ENCODE results near the gene MLPH. TPM values are rescaled to one million over a fixed set of nuclear protein-coding genes. Genes with fewer than 3 reads are reported as not detected.

MLPH gene
- total RNA-seq, 1 donor from 2014 or later = 88.9 TPM

- intact Hi-C loops (cut with micrococcal nuclease) = loop anchor here (10.0 kb wide), 1 partner anchor 63 kb away; no protein-coding TSS in a partner anchor
- DNase-seq = no peak
- no peak for ATAC-seq
These were observed 24.4 kb downstream of the MLPH start for GRCh38 chr2:237511433-237511832.

- ATAC-seq = no peak
- intact Hi-C loops (cut with micrococcal nuclease) = loop anchor here (10.0 kb wide), 1 partner anchor 63 kb away; no protein-coding TSS in a partner anchor
- DNase-seq = no peak
These were observed 24.9 kb downstream of the MLPH start for GRCh38 chr2:237511885-237512405.

GRCh38 chr2:237512774-237513466, 25.9 kb downstream of the MLPH start:
- intact Hi-C loops (cut with micrococcal nuclease) = loop anchor here (10.0 kb wide), 1 partner anchor 62 kb away; no protein-coding TSS in a partner anchor
- DNase-seq = peak; percentile 92
- ATAC-seq = peak; percentile 61

GRCh38 chr2:237513693-237514092, 26.6 kb downstream of the MLPH start:
- intact Hi-C loops (cut with micrococcal nuclease) = loop anchor here (10.0 kb wide), 1 partner anchor 61 kb away; no protein-coding TSS in a partner anchor
- DNase-seq (no peak), ATAC-seq (peak; percentile 35)

GRCh38 chr2:237514474-237515130, 27.6 kb downstream of the MLPH start:
- peak; percentile 72 for ATAC-seq
- intact Hi-C loops (cut with micrococcal nuclease) = loop anchor here (10.0 kb wide), 1 partner anchor 60 kb away; no protein-coding TSS in a partner anchor
- peak; percentile 58 for DNase-seq

DNA sequence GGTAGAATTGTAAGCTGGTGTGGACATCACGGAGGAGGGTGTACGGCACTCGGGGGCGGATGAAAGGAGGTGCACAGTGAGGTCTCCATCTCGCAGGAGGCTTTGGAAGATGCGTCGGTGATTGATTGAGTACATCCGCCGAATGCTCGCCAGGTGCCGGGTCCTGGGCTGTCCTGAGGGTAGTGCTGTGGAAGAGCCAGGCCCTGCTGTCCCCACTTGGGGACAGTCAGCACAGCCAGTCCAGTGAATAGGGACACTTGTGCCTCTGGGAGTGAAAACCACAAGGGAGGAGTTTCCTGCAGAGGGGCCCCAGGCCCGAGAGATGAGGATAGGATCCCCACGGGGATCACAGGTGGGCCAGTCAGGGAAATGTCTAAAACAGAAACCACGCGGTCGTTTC, 28.1 kb downstream of the MLPH start:
- ATAC-seq (peak; percentile 12), DNase-seq (no peak)
- intact Hi-C loops (cut with micrococcal nuclease) = loop anchor here (10.0 kb wide), 1 partner anchor 60 kb away; no protein-coding TSS in a partner anchor

DNA sequence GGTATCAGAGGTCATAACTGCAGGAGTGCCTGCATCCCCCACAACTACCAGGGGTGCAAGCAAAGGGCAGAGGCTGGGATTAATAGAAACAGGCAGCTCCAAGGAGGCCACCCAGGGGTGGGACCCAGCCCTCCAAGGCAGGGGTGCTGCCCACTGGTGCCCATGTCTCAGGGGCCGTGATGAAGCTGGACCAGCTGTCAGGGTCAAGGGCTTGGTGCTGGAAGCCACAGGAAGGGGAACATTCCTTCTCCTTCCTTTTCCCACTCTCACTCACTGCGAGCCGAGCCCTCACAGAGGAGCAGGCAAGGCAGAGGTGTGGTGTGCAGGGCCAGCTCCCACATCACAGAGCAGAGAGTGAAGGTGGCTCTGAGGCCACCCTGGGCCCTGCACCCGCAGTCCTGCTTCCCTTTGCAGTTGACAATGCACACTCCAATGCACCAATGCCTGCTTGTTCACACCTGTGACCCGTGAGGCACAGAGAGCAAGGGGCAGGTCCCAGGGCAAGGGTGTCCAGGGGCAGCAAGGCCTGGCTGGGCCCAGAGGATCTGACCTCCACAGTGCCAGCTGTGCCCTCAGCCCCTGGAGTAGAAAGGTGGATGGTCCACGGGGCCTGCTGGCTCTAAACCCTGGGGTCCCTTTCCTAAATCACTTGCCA, 28.7 kb downstream of the MLPH start:
- ATAC-seq = no peak
- intact Hi-C loops (cut with micrococcal nuclease) = loop anchor here (10.0 kb wide), 1 partner anchor 59 kb away; no protein-coding TSS in a partner anchor
- DNase-seq = no peak

- ATAC-seq (no peak), DNase-seq (no peak)
- intact Hi-C loops (cut with micrococcal nuclease) = loop anchor here (10.0 kb wide), 1 partner anchor 58 kb away; no protein-coding TSS in a partner anchor
These were observed 30.1 kb downstream of the MLPH start for GRCh38 chr2:237517163-237517562.

DNA sequence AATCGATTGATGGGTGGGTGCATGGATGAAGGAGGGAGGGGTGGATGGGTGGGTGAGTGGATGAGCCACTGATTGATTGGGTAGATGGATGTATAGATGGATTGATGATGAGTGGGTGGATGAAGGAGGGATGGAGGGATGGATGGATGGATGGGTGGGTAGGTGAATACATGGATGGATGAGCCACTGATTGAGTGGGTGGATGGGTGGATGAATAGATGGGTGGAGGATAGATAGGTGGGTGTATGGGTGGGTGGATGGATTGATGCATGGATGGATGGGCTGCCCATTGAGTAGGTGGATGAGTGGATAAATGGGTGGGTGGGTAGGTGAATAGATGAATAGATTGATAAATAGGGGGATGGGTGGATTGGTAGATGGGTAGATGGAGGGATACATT, 30.9 kb downstream of the MLPH start:
- ATAC-seq (no peak), DNase-seq (no peak)
- intact Hi-C loops (cut with micrococcal nuclease) = loop anchor here (10.0 kb wide), 1 partner anchor 57 kb away; no protein-coding TSS in a partner anchor

DNA sequence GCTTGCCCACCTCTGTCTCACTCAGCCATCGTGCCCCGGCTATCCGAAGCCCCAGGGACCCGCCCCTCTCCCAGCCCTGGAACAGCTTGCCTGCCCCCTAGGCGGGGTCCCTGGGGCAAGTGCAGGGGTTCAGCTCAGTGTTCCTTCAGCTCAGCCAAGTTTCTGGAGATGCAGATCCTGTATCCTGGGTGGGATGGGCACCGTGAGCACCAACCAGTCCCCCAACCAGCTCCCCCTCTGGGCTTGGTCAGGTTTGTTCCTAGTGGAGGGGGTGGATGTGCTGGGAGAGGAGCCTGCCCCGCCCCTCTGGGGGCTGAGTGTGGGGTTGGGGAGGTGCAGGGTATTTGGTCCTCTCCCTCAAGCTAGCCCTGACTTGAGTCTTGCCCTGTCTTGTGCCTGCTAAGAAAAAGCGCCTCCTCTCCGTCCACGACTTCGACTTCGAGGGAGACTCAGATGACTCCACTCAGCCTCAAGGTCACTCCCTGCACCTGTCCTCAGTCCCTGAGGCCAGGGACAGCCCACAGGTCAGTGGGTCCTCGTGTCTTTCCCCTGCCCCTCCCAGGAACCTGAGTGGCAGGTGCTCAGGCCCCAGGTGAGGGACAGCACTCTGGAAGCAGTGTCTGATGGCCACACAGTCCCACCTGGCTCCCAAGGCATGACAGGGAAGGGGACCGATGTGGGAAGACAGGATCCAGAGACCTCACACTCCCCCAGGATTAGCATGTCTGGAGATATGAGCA, 32.6 kb downstream of the MLPH start:
- ATAC-seq = no peak
- intact Hi-C loops (cut with micrococcal nuclease) = loop anchor here (10.0 kb wide), 1 partner anchor 55 kb away; no protein-coding TSS in a partner anchor
- no peak for DNase-seq

GRCh38 chr2:237520290-237520689, 33.2 kb downstream of the MLPH start:
- DNase-seq = no peak
- intact Hi-C loops (cut with micrococcal nuclease) = no loop called here
- ATAC-seq = no peak

DNA sequence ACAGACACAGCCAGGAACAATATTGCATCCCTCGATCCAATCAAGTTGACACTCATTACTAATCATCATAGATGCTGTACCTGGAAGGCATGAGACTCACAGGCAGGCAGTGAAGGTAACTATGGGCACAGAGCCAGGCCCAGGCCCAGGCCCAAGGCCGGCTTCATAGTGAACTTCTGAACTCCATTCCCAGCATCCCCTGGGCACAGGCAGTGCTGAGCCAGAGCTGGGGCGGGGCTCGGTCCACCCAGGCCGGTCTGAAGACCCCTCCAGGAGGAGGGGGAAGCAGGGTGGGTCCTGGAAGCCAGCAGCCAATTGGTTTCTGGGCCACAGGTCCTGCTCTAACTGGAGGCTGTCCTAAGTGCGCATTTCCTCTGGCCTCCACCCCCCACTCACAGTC, 37.6 kb downstream of the MLPH start:
- intact Hi-C loops (cut with micrococcal nuclease) = no loop called here
- no peak for ATAC-seq
- no peak for DNase-seq

DNA sequence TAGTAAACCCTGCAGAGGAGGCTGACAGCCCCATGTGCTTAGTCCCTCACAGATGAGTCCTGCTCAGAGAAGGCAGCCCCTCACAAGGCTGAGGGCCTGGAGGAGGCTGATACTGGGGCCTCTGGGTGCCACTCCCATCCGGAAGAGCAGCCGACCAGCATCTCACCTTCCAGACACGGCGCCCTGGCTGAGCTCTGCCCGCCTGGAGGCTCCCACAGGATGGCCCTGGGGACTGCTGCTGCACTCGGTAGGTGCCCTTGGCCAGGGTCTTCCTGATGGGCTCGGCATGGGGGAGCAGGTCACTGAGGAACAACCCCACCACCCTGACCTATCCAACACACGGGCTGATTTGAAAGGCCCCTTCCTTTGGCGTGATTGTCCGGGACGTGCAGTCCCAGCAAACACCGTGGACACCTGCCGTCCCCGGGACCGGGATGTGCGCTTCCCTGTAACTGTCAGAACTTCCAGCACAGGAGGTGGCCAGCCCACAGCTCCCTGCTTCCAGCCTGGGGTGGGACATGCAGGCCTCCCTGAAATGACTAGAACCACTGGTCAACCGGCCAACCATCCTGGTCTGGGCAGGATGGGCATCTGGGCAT, 38.6 kb downstream of the MLPH start:
- intact Hi-C loops (cut with micrococcal nuclease) = no loop called here
- DNase-seq (no peak), ATAC-seq (no peak)

- intact Hi-C loops (cut with micrococcal nuclease) = no loop called here
- ATAC-seq (no peak), DNase-seq (no peak)
These were observed 40.2 kb downstream of the MLPH start for GRCh38 chr2:237527233-237527632.

DNA sequence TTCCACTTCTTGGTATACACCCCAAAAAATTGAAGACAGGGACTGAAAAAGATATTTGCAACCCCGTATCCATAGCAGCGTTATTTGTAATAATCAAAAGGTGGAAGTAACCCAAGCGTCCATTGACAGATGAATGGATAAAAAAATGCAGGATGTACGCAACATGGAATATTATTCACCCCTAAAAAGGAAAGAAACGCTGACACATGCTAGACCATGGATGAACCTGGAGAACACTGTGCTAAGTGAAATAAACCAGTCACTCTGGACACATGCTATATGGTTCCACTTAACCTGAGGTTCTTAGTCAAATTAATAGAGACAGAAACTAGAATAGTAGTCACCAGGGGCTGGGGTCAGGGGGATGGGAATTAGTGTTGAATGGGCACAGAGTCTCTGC, 40.7 kb downstream of the MLPH start:
- ATAC-seq (no peak), DNase-seq (no peak)
- intact Hi-C loops (cut with micrococcal nuclease) = no loop called here

DNA sequence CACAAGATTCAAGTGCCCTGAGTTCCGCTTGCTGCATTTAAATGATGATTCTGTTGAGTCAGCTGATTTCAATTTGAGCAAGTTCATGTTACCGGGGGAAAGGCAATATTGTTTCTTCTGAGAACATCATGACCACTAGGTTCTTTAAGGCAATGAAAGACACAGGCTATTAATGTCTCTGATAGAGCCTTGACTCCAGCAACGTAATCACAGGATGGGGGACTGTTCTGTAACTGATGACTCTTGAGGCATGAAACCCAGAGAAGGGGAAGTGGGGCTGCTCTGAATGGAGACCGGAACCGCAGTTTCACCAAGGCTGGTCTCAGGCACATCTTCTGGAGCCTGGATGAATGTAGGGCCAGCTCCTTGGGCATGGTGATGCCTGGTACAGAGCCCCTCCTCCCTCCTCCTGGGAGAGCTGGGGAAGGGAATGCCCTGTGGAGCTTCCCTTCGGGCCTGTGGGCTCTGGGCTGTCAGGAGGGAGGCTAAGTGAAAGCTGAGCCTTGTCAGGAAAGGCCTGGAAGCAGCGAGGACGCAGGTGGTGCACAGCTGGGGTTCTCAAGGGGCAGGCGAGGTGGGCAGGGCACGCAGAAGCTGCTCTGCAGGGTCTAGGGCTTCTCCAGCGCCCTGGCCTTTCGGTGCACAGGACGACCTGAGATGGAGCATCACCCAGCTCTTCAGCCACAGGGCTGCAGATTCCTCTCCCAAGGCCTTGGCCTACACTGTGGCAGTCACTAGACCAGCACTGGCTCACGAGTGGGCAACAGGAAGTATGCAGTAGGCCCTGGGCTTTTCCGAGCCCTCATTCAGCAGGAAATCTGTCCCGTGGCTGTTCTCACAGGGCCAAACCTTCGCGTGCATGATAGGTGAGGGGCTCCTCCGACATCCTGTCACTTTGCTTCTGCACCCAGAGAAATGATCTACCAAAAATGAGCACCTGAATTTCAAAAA, 42.7 kb downstream of the MLPH start:
- intact Hi-C loops (cut with micrococcal nuclease) = no loop called here
- DNase-seq (no peak), ATAC-seq (no peak)
